Left hindlimb (tissue), 1 donor: Measurements from ENCODE around the gene DCPS.
"Not testable (repeated sequence)": the region's sequence is repeated elsewhere in the genome, so short reads cannot be mapped to it uniquely, and the experiment has no call there.

Source experiments
- DNase-seq: peaks from one replicate; pipeline ENCODE4 v3.0.0-alpha.2; 2018

Gene DCPS

GRCh38 chr11:126362879-126363655, 59.2 kb downstream of the DCPS start:
- no peak for DNase-seq

DNA sequence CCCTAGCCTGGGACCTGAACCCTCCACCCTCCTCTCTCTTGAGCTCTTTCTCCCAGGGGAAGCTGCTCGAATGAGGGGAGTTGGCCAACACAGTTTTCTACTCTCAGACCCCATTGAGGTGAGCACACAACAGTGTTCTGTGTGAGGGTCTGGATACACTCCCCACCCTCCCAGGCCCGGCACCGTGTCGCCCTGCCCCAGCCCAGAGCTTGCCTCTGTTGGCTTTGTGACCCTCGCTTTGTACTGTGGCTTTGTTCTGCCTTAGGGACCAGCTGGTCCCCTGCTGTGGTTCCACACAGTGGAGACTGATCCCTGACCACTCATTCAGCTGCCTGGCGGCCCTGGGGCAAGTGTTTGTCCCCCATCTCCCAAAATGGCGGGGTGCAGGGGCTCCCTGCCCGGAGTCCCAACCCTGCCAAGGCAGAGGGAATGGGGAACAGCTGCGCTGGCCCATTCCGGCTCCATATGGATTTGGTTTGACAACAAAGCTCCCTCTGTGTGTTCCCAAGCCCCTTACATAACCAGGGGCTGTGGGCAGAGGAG, 59.9 kb downstream of the DCPS start:
- DNase-seq, result no peak

DNA sequence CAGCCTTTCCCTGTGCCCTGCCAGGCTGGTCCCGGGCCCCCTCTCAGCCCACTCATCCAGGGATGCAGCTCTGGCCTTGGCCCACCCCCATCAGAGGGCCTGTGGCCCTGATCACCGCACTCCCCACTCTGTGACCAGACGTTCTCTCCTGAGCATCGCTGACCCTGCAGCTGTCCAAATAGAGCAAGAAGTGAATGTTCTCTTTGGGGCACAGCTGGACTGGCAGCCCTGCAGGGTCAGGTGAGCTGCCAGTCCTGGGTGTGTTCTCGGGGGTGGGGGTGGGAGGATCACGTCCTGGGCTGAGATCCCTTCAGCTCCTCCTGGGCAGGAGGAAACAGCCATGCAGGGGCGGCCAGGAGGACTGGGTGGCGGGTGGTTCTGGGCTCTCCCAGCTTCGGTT, 60.9 kb downstream of the DCPS start:
- not testable (repeated sequence) for DNase-seq

DNA sequence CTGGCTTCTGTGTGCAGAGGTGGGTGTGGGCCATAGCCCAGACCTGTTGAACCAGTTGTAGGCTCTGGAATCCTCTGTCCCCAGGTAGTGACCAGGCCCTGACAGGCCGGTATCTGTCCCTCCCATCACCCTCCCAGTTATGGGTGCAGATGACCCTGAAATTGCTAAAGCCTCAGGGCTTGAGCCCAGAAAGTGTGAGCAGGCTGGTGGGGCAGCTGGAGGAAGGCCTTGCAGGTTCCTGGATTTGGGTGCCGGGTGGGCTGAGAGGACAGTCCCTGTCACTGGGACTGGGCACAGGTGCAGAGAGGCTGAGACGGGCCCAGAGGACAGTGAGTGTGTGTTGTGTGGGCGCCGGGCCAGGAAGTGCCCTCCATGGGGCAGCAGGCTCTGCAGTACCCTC, 61.6 kb downstream of the DCPS start:
- not testable (repeated sequence) for DNase-seq

GRCh38 chr11:126366064-126366822, 62.4 kb downstream of the DCPS start:
- DNase-seq, result peak; percentile 59

- not testable (repeated sequence) for DNase-seq
These were observed 63.2 kb downstream of the DCPS start for GRCh38 chr11:126366823-126367654.

- not testable (repeated sequence) for DNase-seq
These were observed 63.9 kb downstream of the DCPS start for GRCh38 chr11:126367806-126368205.

DNA sequence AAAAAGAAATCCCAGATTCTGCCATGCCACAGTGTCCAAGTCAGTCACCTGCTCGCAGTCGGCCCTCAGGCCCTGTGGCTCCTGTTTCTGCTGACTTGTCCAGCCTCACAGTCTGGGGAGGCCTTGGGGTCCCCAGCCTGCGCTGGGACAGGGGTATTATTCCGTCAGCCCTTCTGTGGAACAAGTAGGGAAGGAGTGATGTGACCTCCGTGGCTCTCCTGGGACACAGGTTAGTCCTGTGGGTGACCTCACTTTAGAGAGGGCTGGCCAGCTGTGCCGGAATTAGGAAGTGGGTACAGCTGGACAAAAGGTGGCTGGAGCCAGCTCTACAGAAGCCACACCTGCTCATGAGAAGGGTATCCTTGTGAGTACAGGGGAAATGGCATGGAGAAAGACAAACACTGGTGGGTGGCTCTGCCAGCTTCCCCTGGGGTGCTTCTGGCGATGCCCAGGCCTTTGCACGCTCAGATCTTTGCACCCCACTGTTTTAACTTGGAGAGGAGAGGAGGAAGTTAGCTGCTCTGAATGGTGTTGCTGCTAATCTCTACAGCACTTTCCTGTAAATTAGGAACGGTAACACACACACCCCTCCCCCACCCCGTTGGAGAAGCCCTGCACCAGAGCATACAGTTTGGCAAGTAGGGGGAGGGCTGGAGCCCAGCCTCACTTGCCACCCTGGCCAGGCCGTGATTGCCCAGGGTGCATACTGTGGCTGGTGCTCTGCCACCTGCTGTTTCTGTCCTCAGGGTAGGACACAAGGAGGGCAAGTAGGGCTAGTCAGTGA, 64.7 kb downstream of the DCPS start:
- not testable (repeated sequence) for DNase-seq

GRCh38 chr11:126370016-126370415, 66.2 kb downstream of the DCPS start:
- DNase-seq, result no peak

DNA sequence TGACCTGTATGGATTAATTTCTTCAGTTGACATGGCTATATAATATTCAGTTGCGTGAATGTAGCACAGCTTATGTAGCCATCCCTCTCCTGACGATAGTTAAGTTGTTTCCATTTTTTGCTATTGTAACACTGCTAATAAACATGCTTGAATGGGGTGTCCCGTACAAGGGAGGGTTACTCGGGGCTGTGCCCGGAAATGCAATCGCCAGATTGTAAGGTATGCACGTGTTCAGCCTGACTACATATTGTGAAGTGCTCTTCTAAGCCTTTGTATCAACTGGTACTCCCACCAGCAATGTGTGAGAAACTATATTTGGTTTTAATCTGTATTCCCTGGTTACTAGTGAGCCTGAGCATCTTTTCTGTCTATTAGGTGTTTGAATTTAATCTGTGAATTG, 67.7 kb downstream of the DCPS start:
- DNase-seq, result no peak

GRCh38 chr11:126373389-126374066, 69.7 kb downstream of the DCPS start:
- DNase-seq, result not testable (repeated sequence)

DNA sequence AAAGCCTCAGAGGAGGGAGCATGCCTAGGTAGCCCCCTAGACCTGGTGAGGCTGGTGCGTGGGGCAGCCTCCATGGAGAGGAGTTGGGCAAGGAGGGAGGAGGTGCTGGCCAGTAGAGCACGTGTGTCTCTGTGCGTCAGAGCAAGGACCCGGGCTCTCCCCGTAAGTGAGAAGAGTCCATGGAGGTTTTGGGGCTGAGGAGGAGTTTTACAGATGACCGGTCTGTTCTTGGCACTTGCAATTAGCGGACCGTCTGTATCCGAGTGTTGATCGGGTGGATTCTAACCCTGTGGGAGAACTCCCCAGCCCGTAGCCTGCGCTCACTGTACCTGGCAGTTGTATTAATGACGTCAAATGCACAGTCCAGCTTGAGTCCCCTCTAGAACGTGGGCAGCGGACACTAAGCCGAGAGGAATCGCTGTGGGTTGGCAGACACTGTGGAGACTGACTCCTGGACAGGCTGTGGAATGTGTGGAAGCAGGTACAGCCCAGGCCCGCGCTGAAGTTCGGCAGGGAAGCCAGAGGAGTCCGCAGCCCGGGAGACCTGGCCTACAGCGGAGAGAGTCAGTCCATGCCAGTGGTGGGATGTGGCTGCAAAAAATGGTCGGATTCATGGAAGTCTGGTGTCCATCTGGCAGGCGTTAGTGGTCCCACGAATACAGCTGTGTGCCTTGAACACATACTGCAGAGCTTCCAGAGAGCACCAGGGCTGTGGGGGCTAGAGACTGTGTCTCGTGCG, 70.9 kb downstream of the DCPS start:
- not testable (repeated sequence) for DNase-seq

DNA sequence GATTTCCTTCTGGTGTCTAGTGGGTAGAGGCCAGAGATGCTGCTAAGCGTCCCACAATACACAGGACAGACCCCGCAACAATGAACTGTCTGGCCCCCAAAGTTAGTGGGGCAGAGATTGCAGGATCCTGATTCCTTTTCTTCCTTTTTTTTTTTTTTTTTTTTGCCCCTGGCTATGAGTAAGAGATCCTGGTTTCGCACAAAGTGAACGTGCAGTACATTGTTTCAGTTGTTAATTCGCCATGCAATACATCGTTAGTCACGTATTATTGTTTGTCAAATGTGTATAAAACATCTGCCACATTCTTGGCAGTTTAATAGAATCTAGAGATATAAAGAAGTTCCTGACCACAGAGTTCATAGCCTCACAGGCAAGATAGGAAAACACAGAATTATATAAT, 71.9 kb downstream of the DCPS start:
- no peak for DNase-seq

- DNase-seq, result peak; percentile 41
These were observed 74.9 kb downstream of the DCPS start for GRCh38 chr11:126378763-126379162.

DNA sequence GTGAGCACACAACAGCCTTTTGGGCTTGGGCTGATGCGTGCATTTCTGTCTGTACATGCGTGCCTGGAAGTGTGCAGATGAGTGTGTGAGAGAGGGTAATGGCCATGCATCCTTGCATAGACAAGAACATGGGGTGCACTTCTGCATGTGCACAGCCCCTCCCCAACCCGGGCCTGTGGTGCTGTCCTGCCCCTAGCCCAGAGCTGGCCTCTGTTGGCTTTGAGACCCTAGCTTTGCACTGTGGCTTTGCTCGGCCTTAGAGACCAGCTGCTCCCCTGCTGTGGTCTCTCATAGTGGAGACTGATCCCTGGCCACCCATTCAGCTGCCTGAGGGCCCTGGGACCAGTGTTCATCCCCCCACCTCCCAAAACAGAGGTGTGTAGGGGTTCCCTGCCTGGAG, 77.0 kb downstream of the DCPS start:
- no peak for DNase-seq

GRCh38 chr11:126381960-126382359, 78.1 kb downstream of the DCPS start:
- DNase-seq, result not testable (repeated sequence)

GRCh38 chr11:126382641-126383040, 78.8 kb downstream of the DCPS start:
- not testable (repeated sequence) for DNase-seq

DNA sequence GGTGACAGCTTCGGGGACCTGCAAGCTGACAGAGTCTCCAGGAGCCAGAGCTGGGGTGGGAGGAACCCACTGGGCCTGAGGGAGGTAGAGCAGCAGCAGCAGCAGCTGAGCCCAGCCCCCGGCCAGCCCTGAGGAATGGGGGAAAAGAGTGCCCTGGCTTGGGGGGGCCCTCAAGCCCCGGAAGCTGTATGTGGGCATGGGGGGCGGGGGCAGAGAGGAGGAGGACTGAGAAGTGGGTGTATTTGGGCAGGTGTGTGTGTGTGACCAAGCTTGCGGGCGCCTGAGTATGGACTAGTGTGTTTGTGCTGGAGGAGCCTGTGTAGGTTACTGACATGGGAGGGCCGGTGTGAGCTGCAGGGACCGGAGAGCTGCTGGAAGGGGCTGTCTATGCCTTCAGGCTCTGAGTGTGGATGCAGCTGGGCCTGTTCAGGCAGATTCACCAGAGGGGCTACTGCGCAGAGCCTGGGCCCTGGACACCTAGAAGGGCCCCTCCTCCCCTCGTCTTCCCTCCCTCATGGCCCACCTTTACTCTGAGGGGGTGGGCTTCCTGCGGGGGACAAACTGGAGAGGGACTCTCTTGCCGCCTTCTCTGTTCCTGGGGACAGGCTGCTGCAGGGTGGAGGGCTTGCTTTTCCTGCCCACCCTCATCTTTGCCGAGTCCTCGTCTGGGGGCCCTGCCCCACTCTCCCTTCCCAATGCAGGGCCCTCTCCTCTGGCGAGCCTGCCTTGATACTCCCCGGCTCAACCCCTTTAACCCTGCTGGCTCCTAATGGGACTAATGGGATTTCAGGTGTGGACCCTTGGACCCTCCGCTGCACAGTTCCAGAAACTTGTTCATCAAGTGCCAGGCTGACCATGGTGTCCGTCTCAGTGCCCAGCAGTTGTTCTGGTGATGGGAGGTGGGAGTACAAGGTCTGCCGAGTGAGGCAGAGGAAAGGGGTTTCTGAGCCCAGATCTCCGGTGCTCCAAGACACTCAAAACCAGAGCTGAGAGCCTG, 79.8 kb downstream of the DCPS start:
- no peak for DNase-seq

- DNase-seq, result no peak
These were observed 80.7 kb downstream of the DCPS start for GRCh38 chr11:126384449-126385070.
